Activated CD8-positive, alpha-beta memory T cell treated with anti-CD3 and anti-CD28 coated beads for 1 hour (primary cell): ENCODE measurements around the gene KCTD12.

ENCODE experiments used
- DNase-seq, 2 donors: peaks; one replicate each; pipeline ENCODE4 v3.0.0-alpha.2; 2020; ENCODE audit warnings: low read depth in 1 of 2; ENCODE audit errors: extremely low read depth in 1 of 2

The KCTD12 gene

GRCh38 chr13:76861859-76862258, 24.3 kb downstream of the KCTD12 start:
- DNase-seq: no peak

GRCh38 chr13:76860706-76861105, 25.5 kb downstream of the KCTD12 start:
- no peak for DNase-seq

- no peak for DNase-seq
Measured at GRCh38 chr13:76854894-76855293, 31.3 kb downstream of the KCTD12 start.

- no peak for DNase-seq
Measured at GRCh38 chr13:76853921-76854608, 32.1 kb downstream of the KCTD12 start.

- DNase-seq: no peak
Measured at GRCh38 chr13:76853481-76853880, 32.7 kb downstream of the KCTD12 start.

- no peak for DNase-seq
Measured at GRCh38 chr13:76852986-76853385, 33.2 kb downstream of the KCTD12 start.

GRCh38 chr13:76851961-76852360, 34.2 kb downstream of the KCTD12 start:
- no peak for DNase-seq

GRCh38 chr13:76849493-76849892, 36.7 kb downstream of the KCTD12 start:
- DNase-seq: no peak

- no peak for DNase-seq
Measured at GRCh38 chr13:76848596-76848995, 37.6 kb downstream of the KCTD12 start.

- DNase-seq: no peak
Measured at GRCh38 chr13:76846363-76846762, 39.8 kb downstream of the KCTD12 start.

- DNase-seq: no peak
Measured at GRCh38 chr13:76845865-76846264, 40.3 kb downstream of the KCTD12 start.

- no peak for DNase-seq
Measured at GRCh38 chr13:76845367-76845766, 40.8 kb downstream of the KCTD12 start.

GRCh38 chr13:76837801-76838200, 48.4 kb downstream of the KCTD12 start:
- no peak for DNase-seq

GRCh38 chr13:76836311-76836710, 49.9 kb downstream of the KCTD12 start:
- no peak for DNase-seq

GRCh38 chr13:76833441-76833954, 52.7 kb downstream of the KCTD12 start:
- no peak for DNase-seq

- no peak for DNase-seq
Measured at GRCh38 chr13:76832258-76832988, 53.8 kb downstream of the KCTD12 start.

GRCh38 chr13:76830805-76831204, 55.4 kb downstream of the KCTD12 start:
- no peak for DNase-seq
